Measurements from ENCODE around the gene SPACA7. TPM values are rescaled to one million over a fixed set of nuclear protein-coding genes. Genes with fewer than 3 reads are reported as not detected.

SPACA7 gene
- polyA plus RNA-seq, 3 donors = not detected

DNA sequence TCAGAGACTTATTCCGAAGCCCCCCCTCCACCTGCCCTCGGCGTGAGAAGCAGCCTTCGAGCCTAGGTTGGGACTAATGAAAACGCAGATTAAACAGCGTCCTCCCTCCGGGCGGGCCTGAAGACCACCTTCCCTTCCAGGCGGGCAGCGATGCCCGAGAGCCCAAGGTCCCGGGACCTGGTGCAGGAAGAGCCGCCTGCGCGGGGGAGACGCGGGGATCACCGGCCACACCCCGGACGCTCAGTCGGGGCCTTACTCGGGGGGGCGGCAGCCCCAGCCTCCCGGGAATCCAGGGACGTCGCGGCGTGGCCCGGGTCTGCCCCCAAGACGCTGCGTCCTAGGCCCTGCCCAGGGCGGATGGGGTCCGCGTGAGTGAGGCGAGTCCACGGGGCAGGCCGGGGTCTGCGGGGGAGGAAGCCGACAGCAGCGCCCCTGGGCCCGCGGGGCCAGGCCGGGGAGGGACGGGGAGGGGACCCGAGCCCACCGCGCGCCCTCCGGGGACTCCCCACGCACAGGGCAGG is 33.3 kb upstream of the SPACA7 start:
- WGBS (ENCODE audit: insufficient coverage) = 80% methylated on average over 43 of the region's 50 CpGs
- H3K4me3 ChIP-seq (replicated peaks in 1 of 3; ENCODE audit: low read depth in 2 of 3, low read length in 3 of 3) = no peak overlapping the region
- no peak overlapping the region for H3K9ac ChIP-seq (ENCODE audit: insufficient read depth, low read length, poor library complexity, severe bottlenecking)
- peaks cover 6 to 11% of the 10 kb centered on the region in 2 donors for H3K9me3 ChIP-seq (replicated peaks in 1 of 2; ENCODE audit: control insufficient read depth in 1 of 2, insufficient read depth in 1 of 2, low read length in 2 of 2)
- no peaks in the 10 kb centered on the region for H3K4me1 Mint-ChIP-seq
- H3K27me3 ChIP-seq (ENCODE audit: control insufficient read depth in 2 of 2, insufficient read depth in 2 of 2, low read length in 2 of 2) = peaks cover 6 to 19% of the 10 kb centered on the region in 2 donors
- no peaks in the 10 kb centered on the region for H4K20me1 ChIP-seq (ENCODE audit: insufficient read depth, low read length)
- TF ChIP-seq, protein P1, sequence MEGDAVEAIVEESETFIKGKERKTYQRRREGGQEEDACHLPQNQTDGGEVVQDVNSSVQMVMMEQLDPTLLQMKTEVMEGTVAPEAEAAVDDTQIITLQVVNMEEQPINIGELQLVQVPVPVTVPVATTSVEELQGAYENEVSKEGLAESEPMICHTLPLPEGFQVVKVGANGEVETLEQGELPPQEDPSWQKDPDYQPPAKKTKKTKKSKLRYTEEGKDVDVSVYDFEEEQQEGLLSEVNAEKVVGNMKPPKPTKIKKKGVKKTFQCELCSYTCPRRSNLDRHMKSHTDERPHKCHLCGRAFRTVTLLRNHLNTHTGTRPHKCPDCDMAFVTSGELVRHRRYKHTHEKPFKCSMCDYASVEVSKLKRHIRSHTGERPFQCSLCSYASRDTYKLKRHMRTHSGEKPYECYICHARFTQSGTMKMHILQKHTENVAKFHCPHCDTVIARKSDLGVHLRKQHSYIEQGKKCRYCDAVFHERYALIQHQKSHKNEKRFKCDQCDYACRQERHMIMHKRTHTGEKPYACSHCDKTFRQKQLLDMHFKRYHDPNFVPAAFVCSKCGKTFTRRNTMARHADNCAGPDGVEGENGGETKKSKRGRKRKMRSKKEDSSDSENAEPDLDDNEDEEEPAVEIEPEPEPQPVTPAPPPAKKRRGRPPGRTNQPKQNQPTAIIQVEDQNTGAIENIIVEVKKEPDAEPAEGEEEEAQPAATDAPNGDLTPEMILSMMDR (IDR thresholded peaks at IDR 0.05) = no peak
- DNase-seq = no peak
- intact Hi-C loops (cut with micrococcal nuclease) = no loop called here
- no peak overlapping the region for H2AFZ ChIP-seq (ENCODE audit: insufficient read depth, low read depth, low read length, poor library complexity, severe bottlenecking)
- no peak overlapping the region for H3K4me3 Mint-ChIP-seq
- H3K27ac ChIP-seq (ENCODE audit: low read depth in 1 of 2, low read length in 2 of 2) = no peak overlapping the region
- H3K79me2 ChIP-seq (ENCODE audit: insufficient read depth, low read length) = no peaks in the 10 kb centered on the region
- H3K36me3 Mint-ChIP-seq = no peaks in the 10 kb centered on the region
- no peaks in the 10 kb centered on the region for H3K36me3 ChIP-seq (replicated peaks in 1 of 2; ENCODE audit: control insufficient read depth in 1 of 2, insufficient read depth in 2 of 2, low read length in 2 of 2)
- peaks cover 2 to 12% (median 7%) of the 10 kb centered on the region in 7 donors for H3K9me3 Mint-ChIP-seq
- no peak overlapping the region for H3K4me2 ChIP-seq (replicated peaks; ENCODE audit: extremely low read depth, low read length, poor library complexity, severe bottlenecking)
- no peaks in the 10 kb centered on the region for H3K4me1 ChIP-seq (ENCODE audit: control insufficient read depth in 1 of 2, insufficient read depth in 2 of 2, low read length in 2 of 2)
- H3K27me3 Mint-ChIP-seq (ENCODE audit: low read depth in 3 of 3) = peaks cover 22 to 33% (median 29%) of the 10 kb centered on the region in 3 donors
- H3K27ac Mint-ChIP-seq = no peak overlapping the region

DNA sequence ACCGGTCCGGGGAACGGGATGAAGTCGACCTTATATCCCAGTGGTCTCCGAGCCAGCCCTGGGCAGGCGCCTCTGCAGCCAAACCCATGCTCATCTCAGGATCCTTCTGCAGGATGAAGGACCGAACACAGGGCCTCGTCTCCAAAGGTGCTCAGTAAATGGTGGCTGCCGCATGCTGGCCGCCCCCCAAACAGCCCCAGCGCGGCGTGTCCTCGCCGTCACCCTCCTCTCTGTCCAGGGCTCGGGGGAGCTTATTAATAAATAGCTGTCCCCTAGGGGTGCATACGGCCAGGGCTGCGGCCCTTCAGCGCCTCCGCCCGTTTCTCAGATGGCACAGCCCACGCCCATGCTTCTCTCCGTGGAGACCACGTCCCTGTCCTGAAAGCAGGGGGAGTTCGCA is 32.6 kb upstream of the SPACA7 start:
- Mint-ChIP-seq H3K36me3 (no peaks in the 10 kb centered on the region), H3K27ac (no peak overlapping the region), H3K9me3 (peaks cover 0 to 10% (median 4%) of the 10 kb centered on the region in 7 donors), H3K27me3 (ENCODE audit: low read depth in 3 of 3) (peaks cover 20 to 39% (median 32%) of the 10 kb centered on the region in 3 donors), H3K4me3 (no peak overlapping the region), H3K4me1 (no peaks in the 10 kb centered on the region)
- H3K4me2 ChIP-seq (replicated peaks; ENCODE audit: extremely low read depth, low read length, poor library complexity, severe bottlenecking) = no peak overlapping the region
- WGBS (ENCODE audit: insufficient coverage) = 87% methylated on average over 25 of the region's 25 CpGs
- no peak overlapping the region for H2AFZ ChIP-seq (ENCODE audit: insufficient read depth, low read depth, low read length, poor library complexity, severe bottlenecking)
- no peaks in the 10 kb centered on the region for H3K4me1 ChIP-seq (ENCODE audit: control insufficient read depth in 1 of 2, insufficient read depth in 2 of 2, low read length in 2 of 2)
- no peak overlapping the region for H3K27ac ChIP-seq (ENCODE audit: low read depth in 1 of 2, low read length in 2 of 2)
- H3K36me3 ChIP-seq (replicated peaks in 1 of 2; ENCODE audit: control insufficient read depth in 1 of 2, insufficient read depth in 2 of 2, low read length in 2 of 2) = no peaks in the 10 kb centered on the region
- H3K4me3 ChIP-seq (replicated peaks in 1 of 3; ENCODE audit: low read depth in 2 of 3, low read length in 3 of 3) = no peak overlapping the region
- intact Hi-C loops (cut with micrococcal nuclease) = no loop called here
- TF ChIP-seq, protein P1 (IDR thresholded peaks at IDR 0.05) = no peak
- DNase-seq = no peak
- no peaks in the 10 kb centered on the region for H3K79me2 ChIP-seq (ENCODE audit: insufficient read depth, low read length)
- H3K9me3 ChIP-seq (replicated peaks in 1 of 2; ENCODE audit: control insufficient read depth in 1 of 2, insufficient read depth in 1 of 2, low read length in 2 of 2) = peaks cover 6 to 8% of the 10 kb centered on the region in 2 donors
- H3K27me3 ChIP-seq (ENCODE audit: control insufficient read depth in 2 of 2, insufficient read depth in 2 of 2, low read length in 2 of 2) = peaks cover 6 to 23% of the 10 kb centered on the region in 2 donors
- no peaks in the 10 kb centered on the region for H4K20me1 ChIP-seq (ENCODE audit: insufficient read depth, low read length)
- H3K9ac ChIP-seq (ENCODE audit: insufficient read depth, low read length, poor library complexity, severe bottlenecking) = no peak overlapping the region

Data from CD14-positive monocyte (primary cell).